Mammary microvascular endothelial cell (primary cell): ENCODE data around the gene EZH2. TPM values are rescaled to one million over a fixed set of nuclear protein-coding genes. Genes with fewer than 3 reads are reported as not detected.

Experiments
- total RNA-seq: library from RNA; depleted of rRNA; stranded (reverse); fragments of >200 nt; gene quantifications from 2 replicates; pipeline ENCODE4 v1.2.3, GENCODE V29; 2015

Gene EZH2
- 8.1 and 8.9 TPM in 2 replicates for total RNA-seq

DNA sequence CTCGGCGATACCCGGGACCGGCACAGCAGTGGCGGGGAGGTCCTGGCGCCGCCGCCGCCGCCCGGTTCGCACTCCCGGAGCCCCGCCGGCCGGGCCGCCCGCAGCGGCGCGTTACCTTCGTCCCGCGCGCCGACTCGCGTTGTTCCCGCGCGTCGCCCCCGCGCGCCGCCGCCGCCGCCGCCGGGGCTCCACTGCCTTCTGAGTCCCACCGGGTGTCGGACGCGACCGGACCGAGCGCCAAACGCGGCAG lies at the start of gene EZH2:
EZH2 (minus strand) TSS at position 243 of the 250 bp plus-strand sequence. CDS start 36,993 bp downstream, outside the sequence.

Other genes starting within 250 kb of the EZH2 start
- gene CUL1, start 185.4 kb downstream of the EZH2 start, total RNA-seq: 38.0 and 46.3 TPM in 2 replicates
- gene PDIA4, start 144.2 kb upstream of the EZH2 start, total RNA-seq: 231 and 234 TPM in 2 replicates
- gene ZNF786, start 206.4 kb upstream of the EZH2 start, total RNA-seq: 4.2 and 4.7 TPM in 2 replicates
- 0.40 and 0.74 TPM in 2 replicates for gene ZNF425, start 242.0 kb upstream of the EZH2 start, total RNA-seq